Measurements from ENCODE around the gene YKT6.

YKT6 gene

DNA sequence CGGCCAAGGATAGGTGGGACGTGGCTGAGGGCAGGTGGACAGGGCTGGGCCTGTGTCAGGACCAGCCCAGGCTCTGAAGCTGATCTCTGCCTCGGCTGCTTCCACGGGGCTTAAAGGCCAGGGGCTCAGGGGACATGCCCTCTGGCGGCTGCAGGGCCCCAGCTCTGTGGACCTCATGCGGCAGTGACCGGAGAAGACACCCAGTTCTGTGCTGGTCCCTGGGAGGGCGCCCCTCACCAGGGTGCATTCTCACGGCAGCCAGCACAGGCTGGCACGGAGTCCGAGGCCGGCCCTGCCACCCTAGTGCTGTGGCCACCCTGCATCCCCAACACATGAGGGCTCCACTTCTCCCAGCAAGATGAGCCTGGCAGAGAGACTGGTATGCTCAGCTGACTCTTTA lies 30.3 kb downstream of the YKT6 start:
- in situ Hi-C loops (cut with MboI; ENCODE audit: low sequenced_read_pairs), result no loop called here

GRCh38 chr7:44232396-44232795 lies 31.6 kb downstream of the YKT6 start:
- in situ Hi-C loops (cut with MboI; ENCODE audit: low sequenced_read_pairs), result no loop called here

- in situ Hi-C loops (cut with MboI; ENCODE audit: low sequenced_read_pairs), result no loop called here
Measured at GRCh38 chr7:44232901-44233715, 32.3 kb downstream of the YKT6 start.

GRCh38 chr7:44235066-44235465 lies 34.3 kb downstream of the YKT6 start:
- in situ Hi-C loops (cut with MboI; ENCODE audit: low sequenced_read_pairs), result no loop called here

GRCh38 chr7:44235582-44236332 lies 35.0 kb downstream of the YKT6 start:
- in situ Hi-C loops (cut with MboI; ENCODE audit: low sequenced_read_pairs), result no loop called here

- in situ Hi-C loops (cut with MboI; ENCODE audit: low sequenced_read_pairs), result no loop called here
Measured at GRCh38 chr7:44236333-44236728, 35.6 kb downstream of the YKT6 start.

GRCh38 chr7:44237696-44238095 lies 36.9 kb downstream of the YKT6 start:
- in situ Hi-C loops (cut with MboI; ENCODE audit: low sequenced_read_pairs), result no loop called here

DNA sequence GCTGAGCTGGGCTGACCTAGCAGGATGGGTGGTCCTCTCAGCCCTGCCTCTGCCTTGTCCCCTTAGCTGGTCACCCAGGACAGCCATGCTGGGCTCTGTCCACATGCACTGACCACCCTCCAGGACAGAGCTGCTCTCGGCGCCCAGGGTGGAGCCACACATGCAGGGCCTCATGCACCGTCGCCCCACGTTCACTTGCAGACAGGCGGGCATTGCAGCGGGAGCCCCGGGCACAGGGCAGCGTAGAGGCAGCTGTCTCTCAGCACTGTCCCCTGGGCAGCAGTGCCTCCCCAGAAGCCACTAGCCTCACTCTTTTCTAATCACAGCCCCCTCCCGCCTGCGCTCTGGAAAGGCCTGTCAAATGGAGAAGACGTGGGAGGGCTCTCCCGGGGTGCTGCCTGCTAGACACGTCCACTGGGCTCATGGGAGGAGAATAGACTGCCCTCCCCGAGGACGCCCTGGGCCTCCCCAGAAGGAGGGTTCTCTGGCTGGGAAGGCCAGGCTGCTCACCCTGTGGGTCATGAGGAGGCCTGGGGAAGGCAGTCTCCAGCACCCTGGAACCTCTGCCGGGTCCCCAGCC lies 37.4 kb downstream of the YKT6 start:
- in situ Hi-C loops (cut with MboI; ENCODE audit: low sequenced_read_pairs), result no loop called here

DNA sequence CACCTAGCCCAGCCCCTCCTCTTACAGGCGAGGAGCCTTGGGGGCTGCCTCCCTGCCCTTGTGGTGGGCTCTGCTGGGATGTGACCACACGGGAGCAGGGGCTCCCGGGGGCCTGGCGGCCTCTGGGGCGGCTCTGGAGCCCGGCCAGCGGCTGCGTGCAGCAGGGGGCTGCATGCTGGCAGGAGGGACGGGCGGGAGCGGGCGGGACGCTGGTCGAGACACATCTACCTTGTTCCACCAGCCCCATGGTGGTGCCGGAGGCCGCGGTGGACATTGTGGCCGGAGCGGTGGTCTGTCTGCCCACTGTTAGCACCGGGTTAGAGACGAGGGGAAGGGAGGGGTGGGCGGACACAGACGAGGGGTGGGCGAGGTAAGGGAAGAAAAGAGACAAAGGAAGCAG lies 38.6 kb downstream of the YKT6 start:
- in situ Hi-C loops (cut with MboI; ENCODE audit: low sequenced_read_pairs), result no loop called here

DNA sequence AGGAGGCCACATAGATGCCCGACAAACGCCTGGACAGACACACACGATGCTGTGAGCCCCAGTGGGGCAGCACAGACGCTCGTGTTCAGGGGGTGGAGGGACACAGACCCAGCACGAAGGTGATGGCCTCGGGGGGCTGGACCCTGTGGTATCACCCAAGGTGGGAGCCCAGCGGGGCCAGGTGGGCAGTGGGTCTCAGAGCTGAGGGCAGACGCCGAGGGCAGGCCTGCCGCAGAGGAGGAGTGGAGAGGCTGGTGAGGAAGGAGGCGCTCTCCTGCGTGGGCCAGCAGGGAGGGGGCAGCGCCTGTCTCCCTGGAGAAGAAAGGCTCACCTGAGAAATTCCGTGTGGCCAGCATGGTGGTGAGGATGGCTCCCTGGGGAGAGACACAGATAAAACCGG lies 39.6 kb downstream of the YKT6 start:
- in situ Hi-C loops (cut with MboI; ENCODE audit: low sequenced_read_pairs), result no loop called here

GRCh38 chr7:44240983-44241510 lies 40.3 kb downstream of the YKT6 start:
- in situ Hi-C loops (cut with MboI; ENCODE audit: low sequenced_read_pairs), result no loop called here

GRCh38 chr7:44242091-44242490 lies 41.3 kb downstream of the YKT6 start:
- in situ Hi-C loops (cut with MboI; ENCODE audit: low sequenced_read_pairs), result no loop called here

- in situ Hi-C loops (cut with MboI; ENCODE audit: low sequenced_read_pairs), result no loop called here
Measured at GRCh38 chr7:44244282-44244681, 43.5 kb downstream of the YKT6 start.

- in situ Hi-C loops (cut with MboI; ENCODE audit: low sequenced_read_pairs), result no loop called here
Measured at GRCh38 chr7:44246396-44247113, 45.8 kb downstream of the YKT6 start.

- in situ Hi-C loops (cut with MboI; ENCODE audit: low sequenced_read_pairs), result no loop called here
Measured at GRCh38 chr7:44247868-44248651, 47.3 kb downstream of the YKT6 start.

- in situ Hi-C loops (cut with MboI; ENCODE audit: low sequenced_read_pairs), result no loop called here
Measured at GRCh38 chr7:44249639-44250234, 49.0 kb downstream of the YKT6 start.

- in situ Hi-C loops (cut with MboI; ENCODE audit: low sequenced_read_pairs), result no loop called here
Measured at GRCh38 chr7:44251269-44251668, 50.5 kb downstream of the YKT6 start.

- in situ Hi-C loops (cut with MboI; ENCODE audit: low sequenced_read_pairs), result no loop called here
Measured at GRCh38 chr7:44251881-44252280, 51.1 kb downstream of the YKT6 start.

- in situ Hi-C loops (cut with MboI; ENCODE audit: low sequenced_read_pairs), result no loop called here
Measured at GRCh38 chr7:44256459-44256858, 55.7 kb downstream of the YKT6 start.

DNA sequence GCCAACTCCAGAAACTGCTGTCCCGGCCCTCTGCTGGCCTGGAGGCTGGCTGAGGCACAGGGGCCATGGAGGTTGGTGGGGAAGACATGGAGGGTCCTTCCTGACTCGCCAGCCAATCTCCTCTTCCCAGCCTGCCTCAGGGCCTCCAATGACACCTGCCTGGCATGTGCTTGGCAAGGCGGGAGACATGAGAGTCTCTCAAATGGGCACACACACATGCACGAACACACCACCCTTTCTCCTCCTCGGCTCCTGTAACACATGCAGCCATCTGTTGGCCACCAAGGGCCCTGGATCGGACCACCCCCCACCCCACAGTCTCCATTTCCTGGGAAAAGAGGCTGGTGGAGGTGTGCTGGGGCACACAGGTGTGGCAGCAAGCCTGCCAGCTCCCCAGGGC lies 56.4 kb downstream of the YKT6 start:
- in situ Hi-C loops (cut with MboI; ENCODE audit: low sequenced_read_pairs), result no loop called here

Measured in hTERT RPE-1 (cell line).